Measurements from ENCODE around the gene CUZD1.

CUZD1 gene

GRCh38 chr10:122822973-122823690 is 22.5 kb downstream of the CUZD1 start:
- Histone ChIP-seq H3K4me3 (no peak overlapping the region), H3K27ac (no peak overlapping the region)

GRCh38 chr10:122821808-122822207 is 23.8 kb downstream of the CUZD1 start:
- H3K4me3 ChIP-seq: no peak overlapping the region
- no peak overlapping the region for H3K27ac ChIP-seq

- no peak overlapping the region for H3K27ac ChIP-seq
- H3K4me3 ChIP-seq: no peak overlapping the region
Measured at GRCh38 chr10:122815458-122815857, 30.2 kb downstream of the CUZD1 start.

GRCh38 chr10:122814493-122814892 is 31.2 kb downstream of the CUZD1 start:
- Histone ChIP-seq H3K27ac (no peak overlapping the region), H3K4me3 (no peak overlapping the region)

GRCh38 chr10:122812751-122813150 is 32.9 kb downstream of the CUZD1 start:
- no peak overlapping the region for H3K27ac ChIP-seq

GRCh38 chr10:122802282-122802681 is 43.4 kb downstream of the CUZD1 start:
- Histone ChIP-seq H3K4me3 (no peak overlapping the region), H3K27ac (no peak overlapping the region)

More at GRCh38 chr10:122812751-122813150, 32.9 kb downstream of the CUZD1 start:
- H3K4me3 ChIP-seq: no peak overlapping the region

- H3K27ac ChIP-seq: no peak overlapping the region
- H3K4me3 ChIP-seq: no peak overlapping the region
Measured at GRCh38 chr10:122798704-122799231, 46.9 kb downstream of the CUZD1 start.

GRCh38 chr10:122796796-122797195 is 48.9 kb downstream of the CUZD1 start:
- Histone ChIP-seq H3K27ac (no peak overlapping the region), H3K4me3 (no peak overlapping the region)

- Histone ChIP-seq H3K4me3 (no peak overlapping the region), H3K27ac (no peak overlapping the region)
Measured at GRCh38 chr10:122795924-122796323, 49.7 kb downstream of the CUZD1 start.

- Histone ChIP-seq H3K4me3 (no peak overlapping the region), H3K27ac (no peak overlapping the region)
Measured at GRCh38 chr10:122786269-122786668, 59.4 kb downstream of the CUZD1 start.

GRCh38 chr10:122782911-122783310 is 62.7 kb downstream of the CUZD1 start:
- Histone ChIP-seq H3K4me3 (no peak overlapping the region), H3K27ac (no peak overlapping the region)

Measured in skin epidermis (tissue), 12 donors.